HCT116 (cell line): ENCODE data around the gene EEPD1.
"Not testable (repeated sequence)": the region's sequence is repeated elsewhere in the genome, so short reads cannot be mapped to it uniquely, and the experiment has no call there.

Experiments used
- EZH2phosphoT487 ChIP-seq: fragments of 200-600 bp; IDR thresholded peaks from 2 replicates; pipeline ENCODE4 v1.6.1; 2018; ENCODE audit warnings: antibody characterized with exemption, borderline replicate concordance
- POLR2A ChIP-seq: IDR thresholded peaks from 2 replicates; pipeline ENCODE4 v1.7.0; 2011; ENCODE audit warnings: borderline replicate concordance; ENCODE audit not compliant: insufficient read depth, insufficient read length; ENCODE audit errors: extremely low read depth
- POLR2AphosphoS5 ChIP-seq: IDR thresholded peaks from 2 replicates; pipeline ENCODE4 v1.6.1; 2011; ENCODE audit warnings: mild to moderate bottlenecking, low read depth, low read length, moderate library complexity
- RAD21 ChIP-seq: IDR thresholded peaks from 2 replicates; pipeline ENCODE4 v1.6.1; 2012; ENCODE audit warnings: low read depth, mild to moderate bottlenecking
- REST ChIP-seq: IDR thresholded peaks from 2 replicates; pipeline ENCODE4 v1.6.1; 2012; ENCODE audit warnings: low read depth
- TF ChIP-seq, protein P1 (sequence below), 3 experiments: fragments of 200-600 bp in 1 of 3; sonication (generic) in 1 of 3; IDR thresholded peaks in 2 of 3; conservative IDR thresholded peaks in 1 of 3; 2 replicates each; pipeline ENCODE4 v1.5.1; 2012 to 2017; ENCODE audit warnings: low read depth in 2 of 3, low read length in 2 of 3, antibody characterized with exemption in 1 of 3, borderline replicate concordance in 1 of 3, control low read depth in 1 of 3, mild to moderate bottlenecking in 1 of 3, mixed read lengths in 1 of 3, mixed run types in 1 of 3, moderate library complexity in 1 of 3; ENCODE audit not compliant: insufficient read depth in 1 of 3
- TF ChIP-seq, protein P2 (sequence below): IDR thresholded peaks from 2 replicates; pipeline ENCODE4 v1.6.1; 2011; ENCODE audit warnings: mild to moderate bottlenecking, low read length, moderate library complexity; ENCODE audit not compliant: insufficient replicate concordance; ENCODE audit errors: extremely low read depth

DNA sequence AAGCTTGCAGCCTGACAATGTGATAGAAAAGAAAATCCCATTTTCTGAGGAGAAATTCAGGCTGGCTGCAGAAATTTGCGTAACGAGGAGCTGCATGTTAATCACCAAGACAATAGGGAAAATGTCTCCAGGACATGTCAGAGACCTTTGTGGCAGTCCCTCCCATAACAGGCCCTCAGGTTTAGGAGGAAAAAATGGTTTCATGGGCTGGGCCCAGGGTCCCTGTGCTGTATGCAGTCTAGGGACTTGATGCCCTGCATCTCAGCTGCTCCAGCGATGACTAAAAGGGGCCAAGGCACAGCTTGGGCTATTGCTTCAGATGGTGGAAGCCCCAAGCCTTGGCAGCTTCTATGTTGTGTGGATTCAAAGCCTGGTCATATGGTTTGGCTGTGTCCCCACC lies 168.2 kb downstream of the EEPD1 start:
- not testable (repeated sequence) for TF ChIP-seq POLR2AphosphoS5, EZH2phosphoT487, RAD21, POLR2A, REST
- TF ChIP-seq, protein P1, sequence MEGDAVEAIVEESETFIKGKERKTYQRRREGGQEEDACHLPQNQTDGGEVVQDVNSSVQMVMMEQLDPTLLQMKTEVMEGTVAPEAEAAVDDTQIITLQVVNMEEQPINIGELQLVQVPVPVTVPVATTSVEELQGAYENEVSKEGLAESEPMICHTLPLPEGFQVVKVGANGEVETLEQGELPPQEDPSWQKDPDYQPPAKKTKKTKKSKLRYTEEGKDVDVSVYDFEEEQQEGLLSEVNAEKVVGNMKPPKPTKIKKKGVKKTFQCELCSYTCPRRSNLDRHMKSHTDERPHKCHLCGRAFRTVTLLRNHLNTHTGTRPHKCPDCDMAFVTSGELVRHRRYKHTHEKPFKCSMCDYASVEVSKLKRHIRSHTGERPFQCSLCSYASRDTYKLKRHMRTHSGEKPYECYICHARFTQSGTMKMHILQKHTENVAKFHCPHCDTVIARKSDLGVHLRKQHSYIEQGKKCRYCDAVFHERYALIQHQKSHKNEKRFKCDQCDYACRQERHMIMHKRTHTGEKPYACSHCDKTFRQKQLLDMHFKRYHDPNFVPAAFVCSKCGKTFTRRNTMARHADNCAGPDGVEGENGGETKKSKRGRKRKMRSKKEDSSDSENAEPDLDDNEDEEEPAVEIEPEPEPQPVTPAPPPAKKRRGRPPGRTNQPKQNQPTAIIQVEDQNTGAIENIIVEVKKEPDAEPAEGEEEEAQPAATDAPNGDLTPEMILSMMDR (IDR thresholded peaks at IDR 0.05 in 2 of 3, conservative IDR thresholded peaks at IDR 0.05 in 1 of 3; ENCODE audit: borderline replicate concordance in 1 of 3, insufficient read depth in 1 of 3, low read depth in 2 of 3, low read length in 2 of 3) = not testable (repeated sequence)
- TF ChIP-seq, protein P2, sequence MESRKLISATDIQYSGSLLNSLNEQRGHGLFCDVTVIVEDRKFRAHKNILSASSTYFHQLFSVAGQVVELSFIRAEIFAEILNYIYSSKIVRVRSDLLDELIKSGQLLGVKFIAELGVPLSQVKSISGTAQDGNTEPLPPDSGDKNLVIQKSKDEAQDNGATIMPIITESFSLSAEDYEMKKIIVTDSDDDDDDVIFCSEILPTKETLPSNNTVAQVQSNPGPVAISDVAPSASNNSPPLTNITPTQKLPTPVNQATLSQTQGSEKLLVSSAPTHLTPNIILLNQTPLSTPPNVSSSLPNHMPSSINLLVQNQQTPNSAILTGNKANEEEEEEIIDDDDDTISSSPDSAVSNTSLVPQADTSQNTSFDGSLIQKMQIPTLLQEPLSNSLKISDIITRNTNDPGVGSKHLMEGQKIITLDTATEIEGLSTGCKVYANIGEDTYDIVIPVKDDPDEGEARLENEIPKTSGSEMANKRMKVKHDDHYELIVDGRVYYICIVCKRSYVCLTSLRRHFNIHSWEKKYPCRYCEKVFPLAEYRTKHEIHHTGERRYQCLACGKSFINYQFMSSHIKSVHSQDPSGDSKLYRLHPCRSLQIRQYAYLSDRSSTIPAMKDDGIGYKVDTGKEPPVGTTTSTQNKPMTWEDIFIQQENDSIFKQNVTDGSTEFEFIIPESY = not testable (repeated sequence)
